GM19025 (cell line): Measurements from ENCODE around the gene LRRC7.

Source experiments
- ATAC-seq: cut with Tn5 transposase; IDR thresholded peaks from one replicate; pipeline ENCODE4 v1.9.1; 2021; ENCODE audit warnings: mild to moderate bottlenecking, low read depth, moderate library complexity; ENCODE audit not compliant: unreplicated experiment

Gene LRRC7

GRCh38 chr1:69585666-69586065 lies 17.9 kb downstream of the LRRC7 start:
- no peak for ATAC-seq

DNA sequence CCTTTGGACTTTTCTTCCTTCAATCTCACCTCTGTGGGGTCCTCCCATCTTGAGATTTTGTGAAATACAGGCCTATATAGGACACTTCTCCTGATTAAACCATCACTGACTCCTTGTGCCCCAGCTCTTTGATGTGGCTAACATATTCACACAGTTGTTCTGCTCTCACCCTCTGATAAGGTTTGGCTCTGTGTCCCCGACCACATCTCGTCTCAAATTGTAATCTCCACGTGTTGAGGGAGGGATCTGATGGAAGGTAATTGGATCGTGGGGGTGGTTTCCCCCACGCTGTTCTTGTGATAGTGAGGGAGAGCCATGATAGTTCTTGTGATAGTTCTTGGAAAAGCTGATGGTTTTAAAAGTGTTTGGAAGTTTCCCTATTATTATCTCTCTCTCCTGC lies 19.7 kb downstream of the LRRC7 start:
- ATAC-seq, result no peak

DNA sequence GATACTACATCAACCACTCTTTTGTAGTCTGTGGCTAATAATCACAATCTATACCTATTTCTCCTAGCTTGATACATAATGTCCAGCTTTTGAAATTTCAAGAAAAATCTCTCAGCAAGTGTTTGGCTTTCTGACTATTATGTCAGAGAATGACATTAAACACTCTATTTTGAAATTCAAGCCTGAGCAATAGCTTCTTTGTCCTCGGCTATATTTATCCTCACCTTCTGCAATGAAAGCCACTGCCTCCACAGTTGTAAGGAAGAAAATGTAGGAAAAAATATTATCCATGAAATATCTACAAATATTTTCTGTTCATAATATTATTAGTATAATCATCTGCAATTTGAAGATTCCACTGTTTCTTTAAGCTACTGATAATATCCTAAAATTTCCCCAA lies 22.1 kb downstream of the LRRC7 start:
- ATAC-seq, result no peak

DNA sequence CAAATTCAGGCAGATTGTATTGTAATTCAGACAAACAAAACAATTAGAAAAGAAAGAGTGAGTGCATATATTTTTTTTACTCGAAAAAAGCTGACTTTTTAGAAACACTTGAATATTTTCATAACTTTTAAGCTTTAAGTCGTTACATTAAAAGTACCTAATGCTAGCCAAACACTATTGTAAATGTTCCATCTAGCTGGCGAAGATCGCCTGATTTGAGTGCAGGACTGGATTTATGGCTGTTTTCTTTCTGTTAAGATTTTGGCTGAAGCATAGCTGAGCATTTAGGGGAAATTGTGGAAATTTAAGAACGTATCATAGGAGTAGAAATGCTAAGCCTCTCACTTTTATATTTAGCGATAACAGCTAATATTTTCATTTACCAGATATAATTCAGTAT lies 24.6 kb downstream of the LRRC7 start:
- no peak for ATAC-seq

- no peak for ATAC-seq
Observed at GRCh38 chr1:69595486-69595885, 27.8 kb downstream of the LRRC7 start.

DNA sequence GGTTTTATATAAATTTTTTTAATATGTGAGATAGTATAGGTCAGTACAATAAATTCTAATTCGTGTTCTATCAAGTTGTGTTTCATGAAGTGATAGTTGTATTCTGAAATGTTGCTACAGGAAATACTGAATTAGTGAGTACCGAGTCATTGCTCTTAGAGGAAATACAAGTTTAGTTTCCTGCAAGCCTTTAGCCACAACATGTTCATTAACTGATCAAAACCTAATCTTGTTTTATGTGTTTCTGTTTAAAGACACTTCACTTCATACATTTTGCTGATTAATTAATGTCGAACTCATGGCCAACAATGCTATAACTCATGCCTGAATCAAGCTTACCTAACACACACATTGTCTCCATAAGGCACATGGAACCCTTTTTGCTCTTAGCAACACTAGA lies 43.6 kb downstream of the LRRC7 start:
- no peak for ATAC-seq

- no peak for ATAC-seq
Observed at GRCh38 chr1:69613414-69613813, 45.7 kb downstream of the LRRC7 start.

- ATAC-seq, result no peak
Observed at GRCh38 chr1:69638673-69639072, 71.0 kb downstream of the LRRC7 start.

- ATAC-seq, result no peak
Observed at GRCh38 chr1:69639159-69639558, 71.4 kb downstream of the LRRC7 start.

DNA sequence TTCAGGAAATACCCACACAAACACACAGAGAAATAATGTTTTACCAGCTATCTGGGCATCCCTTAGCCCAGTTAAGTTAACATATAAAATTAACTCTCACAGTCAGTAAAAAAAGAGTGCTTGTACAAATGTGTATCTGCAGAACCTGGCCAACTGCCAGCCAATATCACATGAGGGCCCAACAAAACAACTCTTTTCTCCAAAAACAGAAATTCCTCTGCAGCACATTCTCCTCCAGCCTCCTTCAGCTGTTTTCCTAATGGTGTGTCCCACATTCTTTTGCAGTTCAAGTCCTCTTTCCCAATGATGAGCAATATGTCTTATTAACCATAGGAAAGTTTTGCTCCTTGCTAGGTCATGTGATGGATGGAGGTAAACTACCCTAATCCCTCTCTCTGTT lies 75.5 kb downstream of the LRRC7 start:
- no peak for ATAC-seq

GRCh38 chr1:69645477-69645876 lies 77.8 kb downstream of the LRRC7 start:
- no peak for ATAC-seq

GRCh38 chr1:69648486-69648885 lies 80.8 kb downstream of the LRRC7 start:
- no peak for ATAC-seq

DNA sequence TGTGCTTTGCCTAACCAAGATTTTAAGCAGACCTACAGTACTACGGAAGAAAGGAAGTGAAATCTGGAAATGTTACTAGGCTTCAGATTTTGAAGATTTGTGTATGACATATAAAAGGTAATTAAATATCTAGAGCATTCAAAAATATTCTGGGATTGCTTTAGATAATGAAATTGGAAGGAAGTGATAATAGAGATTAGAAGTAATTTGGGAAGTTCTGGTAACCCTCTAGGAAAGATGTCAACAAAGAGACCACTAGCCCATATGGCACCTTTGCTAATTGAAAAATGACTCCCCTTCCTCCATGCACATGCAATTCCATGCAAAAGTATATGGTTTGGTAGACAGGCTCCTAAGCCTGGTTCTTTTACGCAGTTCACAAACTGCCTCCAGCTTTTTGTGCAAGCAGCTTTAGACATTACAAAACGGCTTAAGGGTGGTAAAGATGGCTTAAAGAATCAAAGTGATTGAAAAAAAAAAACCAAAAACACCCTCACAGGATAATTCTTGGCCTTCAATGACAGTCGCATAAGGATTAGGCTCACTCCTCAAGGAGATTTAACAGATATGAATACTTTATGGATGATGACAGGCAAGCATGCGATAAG lies 81.8 kb downstream of the LRRC7 start:
- ATAC-seq, result no peak

DNA sequence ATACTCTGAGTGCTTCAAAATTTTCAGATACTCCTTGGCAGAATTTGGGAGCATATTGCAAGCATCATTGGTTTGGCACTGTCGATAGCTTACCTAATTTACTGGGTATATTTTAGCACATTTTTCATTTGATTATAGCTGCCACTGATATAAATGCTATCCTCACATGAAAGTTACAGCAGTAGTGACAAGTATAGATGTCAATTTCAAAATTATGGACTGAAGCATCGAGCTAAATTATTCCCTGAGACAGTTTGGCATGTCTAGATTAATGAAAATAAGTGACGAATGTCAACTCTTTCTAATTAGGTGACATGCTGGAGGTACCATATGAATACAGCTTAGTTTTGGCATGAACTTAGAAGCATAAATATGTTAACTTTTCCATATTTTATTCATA lies 83.1 kb downstream of the LRRC7 start:
- ATAC-seq, result no peak

- ATAC-seq, result no peak
Observed at GRCh38 chr1:69651656-69652055, 83.9 kb downstream of the LRRC7 start.

DNA sequence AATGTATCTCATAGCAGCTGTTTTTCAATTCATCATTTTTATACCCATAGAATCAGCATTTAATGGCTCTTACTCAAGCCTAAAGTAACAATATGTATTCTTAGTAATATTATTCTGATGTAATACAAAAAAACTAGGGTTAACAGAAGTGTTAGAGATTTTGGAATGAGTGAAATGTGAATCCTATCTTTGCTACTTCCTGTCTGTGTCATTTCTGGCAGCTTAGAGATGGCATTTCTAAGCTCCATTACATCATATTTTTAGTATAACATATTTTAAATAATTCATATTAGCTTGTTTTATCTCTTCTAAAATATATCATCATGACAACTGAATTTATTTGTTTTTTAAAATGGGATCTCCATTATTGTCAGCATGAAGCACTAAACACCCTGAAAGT lies 90.2 kb downstream of the LRRC7 start:
- no peak for ATAC-seq

GRCh38 chr1:69661686-69662085 lies 94.0 kb downstream of the LRRC7 start:
- no peak for ATAC-seq

DNA sequence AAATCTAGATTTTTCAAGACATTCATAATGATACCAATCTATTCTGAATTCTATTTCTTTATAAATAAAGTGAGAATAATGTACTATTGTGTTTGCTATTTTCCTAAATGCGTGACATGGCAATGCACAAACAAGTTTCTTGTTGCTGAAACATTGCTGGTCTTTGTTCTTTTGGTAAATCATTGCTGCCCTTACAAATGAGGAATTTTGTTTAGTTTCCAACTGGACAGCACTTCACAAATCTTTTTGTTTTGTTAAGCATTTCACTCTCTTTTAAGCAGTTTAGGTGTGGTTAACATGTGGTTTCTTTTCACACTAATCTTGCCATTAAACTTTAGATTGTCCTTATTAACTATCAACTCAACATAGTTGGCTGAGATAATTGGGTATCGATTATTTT lies 94.6 kb downstream of the LRRC7 start:
- no peak for ATAC-seq

DNA sequence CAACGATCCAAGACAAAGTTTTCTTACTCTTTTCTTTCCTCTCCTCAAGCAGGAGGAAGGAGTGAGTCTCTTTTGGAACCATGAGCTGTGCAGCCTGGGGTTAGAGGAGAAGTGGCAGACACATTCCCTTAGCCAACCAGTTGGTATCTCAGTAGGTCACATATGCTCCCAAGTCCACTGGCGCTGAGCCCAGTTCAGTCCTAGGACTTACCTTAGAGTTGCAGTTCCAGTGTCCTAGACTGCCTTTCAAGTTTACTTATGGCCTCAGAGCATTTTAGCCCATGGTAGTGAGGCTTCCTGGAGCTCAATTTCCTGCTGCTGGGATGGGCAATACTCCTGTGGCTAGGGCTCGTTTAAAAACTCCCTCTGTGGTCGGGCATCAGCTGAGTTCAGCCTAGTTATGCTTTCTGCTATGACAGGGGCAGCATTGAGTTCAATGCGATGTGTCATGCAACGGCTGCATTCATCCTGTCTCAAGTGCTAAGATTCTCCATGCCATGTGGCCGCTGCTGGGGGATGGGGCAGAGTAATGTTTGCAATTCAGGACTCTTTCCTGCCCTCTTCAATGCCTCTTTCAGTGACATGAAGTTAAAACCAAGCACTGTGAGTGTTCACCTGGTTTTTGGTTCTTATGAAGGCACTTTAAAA lies 103.8 kb downstream of the LRRC7 start:
- no peak for ATAC-seq

DNA sequence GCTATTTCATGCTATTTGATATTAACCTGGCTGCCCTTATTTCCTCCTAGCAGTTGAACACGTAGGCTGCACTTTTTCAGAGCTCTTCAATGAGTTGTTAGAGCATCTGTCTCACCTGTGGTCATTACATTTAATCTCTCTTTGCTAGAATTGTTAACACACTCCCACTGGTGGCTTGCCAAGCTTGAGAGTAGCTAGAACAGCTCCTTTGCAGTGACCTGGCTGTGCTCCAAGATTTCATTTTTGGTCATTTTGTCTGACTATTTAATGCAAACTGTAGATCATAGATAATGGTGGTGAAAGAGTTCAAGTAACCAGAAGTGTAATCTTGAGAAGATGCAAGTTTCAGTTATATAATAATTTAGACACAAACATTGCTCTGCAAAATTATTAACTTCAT lies 105.6 kb downstream of the LRRC7 start:
- no peak for ATAC-seq

GRCh38 chr1:69679965-69680364 lies 112.2 kb downstream of the LRRC7 start:
- ATAC-seq, result no peak

- ATAC-seq, result no peak
Observed at GRCh38 chr1:69686367-69686984, 118.8 kb downstream of the LRRC7 start.
